ENCODE measurements around the gene HDAC2. TPM values are rescaled to one million over a fixed set of nuclear protein-coding genes. Genes with fewer than 3 reads are reported as not detected.

The HDAC2 gene
- total RNA-seq, 1 experiment from 2014 or later = 66.1 TPM

DNA sequence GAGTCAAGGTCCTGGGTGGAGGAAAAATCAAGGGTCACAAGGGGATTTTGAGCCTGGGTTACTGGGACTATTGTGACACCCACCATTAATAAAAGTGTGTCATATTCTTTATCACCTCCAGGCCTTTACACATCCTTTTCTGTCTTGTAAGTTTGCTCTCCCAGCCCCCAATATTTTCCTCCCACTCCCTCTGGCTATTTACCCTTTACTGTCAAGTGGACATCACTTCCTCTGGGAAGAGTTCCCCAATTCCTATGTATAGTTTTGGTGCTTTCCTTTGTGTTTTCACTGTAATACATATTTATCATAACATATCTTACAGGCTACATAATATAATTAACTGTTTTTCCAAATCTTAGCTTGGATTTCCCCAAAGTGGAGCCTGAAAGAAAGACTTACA is 77.5 kb downstream of the HDAC2 start:
- Histone ChIP-seq H3K27me3 (ENCODE audit: low read length) (no peaks in the 10 kb centered on the region), H3K4me2 (ENCODE audit: low read length) (no peak overlapping the region), H3K9ac (ENCODE audit: low read length) (no peak overlapping the region), H3K79me2 (ENCODE audit: low read length) (no peaks in the 10 kb centered on the region), H3F3A (ENCODE audit: low read length, unreplicated experiment) (no peaks in the 10 kb centered on the region), H2AFZ (ENCODE audit: low read length) (no peak overlapping the region), H3K4me3 (ENCODE audit: low read length) (no peak overlapping the region), H4K20me1 (ENCODE audit: low read length) (no peaks in the 10 kb centered on the region), H3K36me3 (ENCODE audit: low read depth, low read length) (no peaks in the 10 kb centered on the region), H3K4me1 (ENCODE audit: insufficient read depth, low read length) (0 out of 2 replicates have a peak, but pooled peaks cover under 1% of the 10 kb centered on the region), H3K27ac (ENCODE audit: low read length) (no peak overlapping the region), H3K9me3 (ENCODE audit: low read length) (no peaks in the 10 kb centered on the region), H3K9me2 (replicated peaks; ENCODE audit: low read length) (no peaks in the 10 kb centered on the region)
- intact Hi-C loops (cut with micrococcal nuclease) = no loop called here
- DNase-seq = no peak
- TF ChIP-seq EZH2phosphoT487 (IDR thresholded peaks at IDR 0.05; ENCODE audit: borderline replicate concordance, low read length) = no peak
- TF ChIP-seq CTCF (conservative IDR thresholded peaks at IDR 0.05; ENCODE audit: low read depth, low read length) = no peak
- TF ChIP-seq EZH2 (IDR thresholded peaks at IDR 0.05; ENCODE audit: low read length, unreplicated experiment) = no peak
- no TSS peak for BruUV-seq (replicated peaks)
- CTCF ChIA-PET = interaction anchor here (0.6 kb wide), 1 partner anchor 1058 kb away, joined by 3 read pairs; no protein-coding TSS in a partner anchor
- no peak for ATAC-seq
- POLR2A ChIA-PET (ENCODE audit: unreplicated experiment) = no interaction called here

- H3K9me3 ChIP-seq (ENCODE audit: low read length) = no peaks in the 10 kb centered on the region
- no TSS peak for BruUV-seq (replicated peaks)
- ATAC-seq (no peak), DNase-seq (no peak)
- H3K36me3 ChIP-seq (ENCODE audit: low read depth, low read length) = no peaks in the 10 kb centered on the region
- intact Hi-C loops (cut with micrococcal nuclease) = no loop called here
- no peak overlapping the region for H3K9ac ChIP-seq (ENCODE audit: low read length)
- no peaks in the 10 kb centered on the region for H3K9me2 ChIP-seq (replicated peaks; ENCODE audit: low read length)
- no peak overlapping the region for H2AFZ ChIP-seq (ENCODE audit: low read length)
- no peak overlapping the region for H3K4me3 ChIP-seq (ENCODE audit: low read length)
- TF ChIP-seq EZH2 (IDR thresholded peaks at IDR 0.05; ENCODE audit: low read length, unreplicated experiment) = no peak
- TF ChIP-seq CTCF (conservative IDR thresholded peaks at IDR 0.05; ENCODE audit: low read depth, low read length) = no peak
- TF ChIP-seq EZH2phosphoT487 (IDR thresholded peaks at IDR 0.05; ENCODE audit: borderline replicate concordance, low read length) = no peak
- H3K79me2 ChIP-seq (ENCODE audit: low read length) = no peaks in the 10 kb centered on the region
- H3K27ac ChIP-seq (ENCODE audit: low read length) = no peak overlapping the region
- ChIA-PET POLR2A (ENCODE audit: unreplicated experiment) (no interaction called here), CTCF (no interaction called here)
- 0 out of 2 replicates have a peak, but pooled peaks cover 3% of the 10 kb centered on the region for H3K4me1 ChIP-seq (ENCODE audit: insufficient read depth, low read length)
- H3K27me3 ChIP-seq (ENCODE audit: low read length) = no peaks in the 10 kb centered on the region
- H3F3A ChIP-seq (ENCODE audit: low read length, unreplicated experiment) = no peaks in the 10 kb centered on the region
- H4K20me1 ChIP-seq (ENCODE audit: low read length) = no peaks in the 10 kb centered on the region
- no peak overlapping the region for H3K4me2 ChIP-seq (ENCODE audit: low read length)
Observed at GRCh38 chr6:113888956-113889630, 81.9 kb downstream of the HDAC2 start.

DNA sequence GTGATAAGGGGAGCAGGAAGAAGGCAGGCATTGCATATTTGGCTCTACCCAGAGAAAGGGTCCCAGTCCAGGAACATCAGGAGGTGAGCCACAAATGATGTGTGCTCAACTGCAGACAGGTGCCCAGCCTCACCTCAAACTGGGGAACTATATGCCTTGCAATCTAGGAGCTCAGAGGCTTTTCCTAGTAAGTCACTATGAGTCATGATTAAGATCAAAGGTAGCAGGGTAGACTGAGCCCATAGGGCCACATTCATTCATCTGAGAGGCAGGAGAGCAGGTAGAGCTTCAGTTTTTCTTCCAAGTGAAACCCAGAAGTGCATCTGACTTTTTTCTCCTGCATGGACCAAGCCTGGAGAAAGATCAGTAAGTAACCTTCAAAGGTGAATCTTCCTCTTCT is 82.5 kb downstream of the HDAC2 start:
- no peak overlapping the region for H3K9ac ChIP-seq (ENCODE audit: low read length)
- no peak for TF ChIP-seq EZH2phosphoT487 (IDR thresholded peaks at IDR 0.05; ENCODE audit: borderline replicate concordance, low read length)
- no peak for TF ChIP-seq EZH2 (IDR thresholded peaks at IDR 0.05; ENCODE audit: low read length, unreplicated experiment)
- TF ChIP-seq CTCF (conservative IDR thresholded peaks at IDR 0.05; ENCODE audit: low read depth, low read length) = no peak
- BruUV-seq (replicated peaks) = no TSS peak
- 0 out of 2 replicates have a peak, but pooled peaks cover 3% of the 10 kb centered on the region for H3K4me1 ChIP-seq (ENCODE audit: insufficient read depth, low read length)
- no peak overlapping the region for H3K27ac ChIP-seq (ENCODE audit: low read length)
- no peak overlapping the region for H3K4me3 ChIP-seq (ENCODE audit: low read length)
- peak; percentile 45 for ATAC-seq
- no peaks in the 10 kb centered on the region for H3K9me2 ChIP-seq (replicated peaks; ENCODE audit: low read length)
- no peaks in the 10 kb centered on the region for H4K20me1 ChIP-seq (ENCODE audit: low read length)
- no peaks in the 10 kb centered on the region for H3K36me3 ChIP-seq (ENCODE audit: low read depth, low read length)
- no peaks in the 10 kb centered on the region for H3K79me2 ChIP-seq (ENCODE audit: low read length)
- ChIA-PET CTCF (no interaction called here), POLR2A (ENCODE audit: unreplicated experiment) (no interaction called here)
- no peaks in the 10 kb centered on the region for H3K9me3 ChIP-seq (ENCODE audit: low read length)
- H3F3A ChIP-seq (ENCODE audit: low read length, unreplicated experiment) = no peaks in the 10 kb centered on the region
- intact Hi-C loops (cut with micrococcal nuclease) = no loop called here
- no peak overlapping the region for H3K4me2 ChIP-seq (ENCODE audit: low read length)
- peak; percentile 22 for DNase-seq
- no peak overlapping the region for H2AFZ ChIP-seq (ENCODE audit: low read length)
- no peaks in the 10 kb centered on the region for H3K27me3 ChIP-seq (ENCODE audit: low read length)

All from PC-3 (cell line).